Panc1 (cell line): ENCODE results near the gene MRAP. TPM values are rescaled to one million over a fixed set of nuclear protein-coding genes. Genes with fewer than 3 reads are reported as not detected.

Experiments used
- ATAC-seq: fragments of 200-7000 bp; cut with Tn5 transposase; 2 replicates; pipeline ENCODE4 v1.9.1; 2020; ENCODE audit warnings: mild to moderate bottlenecking, moderate library complexity
- BruUV-seq: library from RNA; stranded (reverse); fragments of 400-500 nt; replicated peaks from 2 replicates; lab custom pipeline; 2021; lab: Mats Ljungman, UMichigan
- CTCF ChIA-PET: fragments of 300-600 bp; sonication (Branson Sonifier 250); formaldehyde crosslinking; loops from one replicate; lab custom pipeline; 2022; ENCODE audit warnings: antibody characterized with exemption; lab: Charles Lee
- POLR2A ChIA-PET: fragments of 300-600 bp; sonication (Branson Sonifier 250); formaldehyde crosslinking; loops from one replicate; lab custom pipeline; 2022; ENCODE audit warnings: antibody characterized with exemption; lab: Charles Lee
- DNase-seq: peaks from one replicate; pipeline ENCODE4 v3.0.0-alpha.2; 2010; ENCODE audit warnings: low read depth, low spot score
- H3K27ac ChIP-seq: 2 replicates; pipeline ENCODE4 v1.5.1; 2011; ENCODE audit warnings: mild to moderate bottlenecking, low read length, inconsistent platforms
- H3K27me3 ChIP-seq: fragments of 200-500 bp; sonication (Bioruptor generic); 2 replicates; pipeline ENCODE4 v1.6.0; 2014; ENCODE audit warnings: low read length, inconsistent platforms; ENCODE audit not compliant: control insufficient read depth, insufficient read depth
- H3K36me3 ChIP-seq: fragments of 200-500 bp; sonication (Bioruptor generic); 2 replicates; pipeline ENCODE4 v1.5.1; 2014; ENCODE audit warnings: inconsistent platforms, mild to moderate bottlenecking, low read length, moderate library complexity; ENCODE audit not compliant: control insufficient read depth, insufficient read depth
- H3K4me1 ChIP-seq: 2 replicates; pipeline ENCODE4 v1.5.1; 2011; ENCODE audit warnings: inconsistent platforms, mild to moderate bottlenecking, low read length, moderate library complexity; ENCODE audit not compliant: control insufficient read depth, insufficient read depth
- H3K4me3 ChIP-seq, 2 experiments: 2 replicates each; pipeline ENCODE4 v1.5.1; 2011 to 2012; ENCODE audit warnings: low read depth in 2 of 2, low read length in 2 of 2, mild to moderate bottlenecking in 2 of 2, inconsistent platforms in 1 of 2, moderate library complexity in 1 of 2
- H3K9me3 ChIP-seq: fragments of 200-500 bp; sonication (Bioruptor generic); 2 replicates; pipeline ENCODE4 v1.5.1; 2014; ENCODE audit warnings: low read depth, mild to moderate bottlenecking, inconsistent platforms, low read length, moderate library complexity; ENCODE audit not compliant: control insufficient read depth, insufficient read depth
- CTCF ChIP-seq: fragments of 450-650 bp; IDR thresholded peaks from 2 replicates; pipeline ENCODE4 v1.5.1; 2017; ENCODE audit warnings: mild to moderate bottlenecking
- POLR2AphosphoS5 ChIP-seq: IDR thresholded peaks from 2 replicates; pipeline ENCODE4 v1.6.1; 2012; ENCODE audit warnings: mild to moderate bottlenecking, low read depth, low read length, moderate library complexity
- REST ChIP-seq, 2 experiments: IDR thresholded peaks; 2 replicates each; pipeline ENCODE4 v1.6.1; 2011 to 2012; ENCODE audit warnings: low read depth in 2 of 2, control low read depth in 1 of 2, low read length in 1 of 2, mild to moderate bottlenecking in 1 of 2, moderate library complexity in 1 of 2; ENCODE audit not compliant: insufficient read depth in 1 of 2
- SIN3A ChIP-seq: IDR thresholded peaks from 2 replicates; pipeline ENCODE4 v1.6.1; 2012; ENCODE audit warnings: low read depth, mild to moderate bottlenecking, low read length, moderate library complexity, borderline replicate concordance; ENCODE audit not compliant: insufficient read depth
- TCF7L2 ChIP-seq: IDR thresholded peaks from 2 replicates; pipeline ENCODE4 v1.6.1; 2011; ENCODE audit warnings: mild to moderate bottlenecking, low read depth, low read length, inconsistent platforms
- in situ Hi-C: cut with HindIII; loops from 2 replicates; pipeline ENCODE4 v1.10.0; 2016; ENCODE audit warnings: low sequenced_read_pairs, low pct_unique_long_range_greater_than_20kb
- intact Hi-C: fragments of 100-400 bp; cut with micrococcal nuclease; formaldehyde crosslinking; loops from one replicate; pipeline ENCODE4 v1.10.0; 2022; ENCODE audit not compliant: unreplicated experiment
- total RNA-seq: library from RNA; stranded (reverse); gene quantifications from one replicate; pipeline ENCODE4 v1.2.1, GENCODE V29; 2021; ENCODE audit not compliant: unreplicated experiment

The MRAP gene
- total RNA-seq, 1 experiment from 2014 or later = not detected

- DNase-seq = no peak
- CTCF ChIA-PET = no interaction called here
- intact Hi-C loops = no loop called here
- peaks cover 27% of the 10 kb centered on the region for H3K36me3 ChIP-seq
- POLR2A ChIA-PET = no interaction called here
- BruUV-seq = no TSS peak
- no peaks in the 10 kb centered on the region for H3K9me3 ChIP-seq
- no peak for ATAC-seq
- H3K27ac ChIP-seq = no peak overlapping the region
- H3K4me1 ChIP-seq = no peaks in the 10 kb centered on the region
- no peaks in the 10 kb centered on the region for H3K27me3 ChIP-seq
- no peak for TF ChIP-seq POLR2AphosphoS5
- no peak for TF ChIP-seq SIN3A
- no peak for TF ChIP-seq REST (IDR thresholded peaks at IDR 0.05; ENCODE audit: insufficient read depth in 1 of 2, low read depth in 2 of 2, low read length in 1 of 2)
- no peak for TF ChIP-seq TCF7L2
- no peak for TF ChIP-seq CTCF
- no peak overlapping the region for H3K4me3 ChIP-seq
- in situ Hi-C loops = no loop called here
These were observed 29.9 kb downstream of the MRAP start for GRCh38 chr21:32328595-32328994.

- POLR2A ChIA-PET = no interaction called here
- H3K36me3 ChIP-seq = peaks cover 25% of the 10 kb centered on the region
- H3K27ac ChIP-seq = no peak overlapping the region
- no peaks in the 10 kb centered on the region for H3K27me3 ChIP-seq
- CTCF ChIA-PET = interaction anchor here (0.6 kb wide), 1 partner anchor 59 kb away, joined by 5 read pairs; no protein-coding TSS in a partner anchor
- H3K4me3 ChIP-seq = no peak overlapping the region
- no TSS peak for BruUV-seq
- in situ Hi-C loops (no loop called here), intact Hi-C loops (no loop called here)
- H3K4me1 ChIP-seq = no peaks in the 10 kb centered on the region
- H3K9me3 ChIP-seq = no peaks in the 10 kb centered on the region
- no peak for ATAC-seq
- no peak for DNase-seq
- TF ChIP-seq TCF7L2 = no peak
- no peak for TF ChIP-seq CTCF
- TF ChIP-seq POLR2AphosphoS5 = no peak
- no peak for TF ChIP-seq REST (IDR thresholded peaks at IDR 0.05; ENCODE audit: insufficient read depth in 1 of 2, low read depth in 2 of 2, low read length in 1 of 2)
- TF ChIP-seq SIN3A = no peak
These were observed 30.7 kb downstream of the MRAP start for GRCh38 chr21:32329331-32329730.
